ENCODE results near the gene TMA7B.

Gene TMA7B

DNA sequence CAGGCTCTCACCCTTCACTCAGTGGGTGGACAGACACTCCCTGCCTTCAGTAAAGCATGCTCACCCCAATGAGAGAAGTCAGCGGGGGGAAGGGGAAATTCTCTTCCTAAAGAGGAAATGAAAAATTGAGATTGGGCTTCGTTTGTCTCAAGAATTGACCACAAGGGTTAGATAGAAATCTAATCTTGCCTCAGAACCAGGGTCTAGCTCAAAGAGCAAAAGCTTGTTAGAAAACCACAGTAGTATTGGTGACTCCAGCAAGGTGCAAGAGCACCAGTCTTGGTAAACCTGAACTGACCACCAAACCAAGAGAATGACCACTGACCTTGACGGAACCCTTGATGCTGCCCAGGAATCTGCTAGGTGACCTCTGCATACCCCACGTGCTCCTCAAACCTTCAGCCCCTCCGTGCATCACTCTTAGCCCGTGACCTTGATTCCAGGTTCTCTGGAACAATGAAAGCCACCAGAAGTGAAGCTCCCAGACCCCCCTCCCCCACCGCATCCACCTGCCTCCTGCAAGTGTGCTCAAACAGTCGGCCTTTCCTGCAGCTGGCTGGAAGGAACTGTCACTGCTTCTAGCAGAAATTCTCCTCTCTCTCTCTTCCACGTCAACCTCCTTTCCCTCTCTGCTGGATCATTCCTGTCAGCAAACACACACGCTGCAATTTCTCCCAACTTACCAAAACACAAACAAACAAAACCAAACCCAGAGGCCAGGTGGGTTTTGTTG, 3.1 kb upstream of the TMA7B start:
- TF ChIP-seq, protein P1, sequence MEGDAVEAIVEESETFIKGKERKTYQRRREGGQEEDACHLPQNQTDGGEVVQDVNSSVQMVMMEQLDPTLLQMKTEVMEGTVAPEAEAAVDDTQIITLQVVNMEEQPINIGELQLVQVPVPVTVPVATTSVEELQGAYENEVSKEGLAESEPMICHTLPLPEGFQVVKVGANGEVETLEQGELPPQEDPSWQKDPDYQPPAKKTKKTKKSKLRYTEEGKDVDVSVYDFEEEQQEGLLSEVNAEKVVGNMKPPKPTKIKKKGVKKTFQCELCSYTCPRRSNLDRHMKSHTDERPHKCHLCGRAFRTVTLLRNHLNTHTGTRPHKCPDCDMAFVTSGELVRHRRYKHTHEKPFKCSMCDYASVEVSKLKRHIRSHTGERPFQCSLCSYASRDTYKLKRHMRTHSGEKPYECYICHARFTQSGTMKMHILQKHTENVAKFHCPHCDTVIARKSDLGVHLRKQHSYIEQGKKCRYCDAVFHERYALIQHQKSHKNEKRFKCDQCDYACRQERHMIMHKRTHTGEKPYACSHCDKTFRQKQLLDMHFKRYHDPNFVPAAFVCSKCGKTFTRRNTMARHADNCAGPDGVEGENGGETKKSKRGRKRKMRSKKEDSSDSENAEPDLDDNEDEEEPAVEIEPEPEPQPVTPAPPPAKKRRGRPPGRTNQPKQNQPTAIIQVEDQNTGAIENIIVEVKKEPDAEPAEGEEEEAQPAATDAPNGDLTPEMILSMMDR (IDR thresholded peaks at IDR 0.05; ENCODE audit: extremely low read depth, missing control alignments): no peak
- peak; percentile 47 for DNase-seq (ENCODE audit: low spot score)

DNA sequence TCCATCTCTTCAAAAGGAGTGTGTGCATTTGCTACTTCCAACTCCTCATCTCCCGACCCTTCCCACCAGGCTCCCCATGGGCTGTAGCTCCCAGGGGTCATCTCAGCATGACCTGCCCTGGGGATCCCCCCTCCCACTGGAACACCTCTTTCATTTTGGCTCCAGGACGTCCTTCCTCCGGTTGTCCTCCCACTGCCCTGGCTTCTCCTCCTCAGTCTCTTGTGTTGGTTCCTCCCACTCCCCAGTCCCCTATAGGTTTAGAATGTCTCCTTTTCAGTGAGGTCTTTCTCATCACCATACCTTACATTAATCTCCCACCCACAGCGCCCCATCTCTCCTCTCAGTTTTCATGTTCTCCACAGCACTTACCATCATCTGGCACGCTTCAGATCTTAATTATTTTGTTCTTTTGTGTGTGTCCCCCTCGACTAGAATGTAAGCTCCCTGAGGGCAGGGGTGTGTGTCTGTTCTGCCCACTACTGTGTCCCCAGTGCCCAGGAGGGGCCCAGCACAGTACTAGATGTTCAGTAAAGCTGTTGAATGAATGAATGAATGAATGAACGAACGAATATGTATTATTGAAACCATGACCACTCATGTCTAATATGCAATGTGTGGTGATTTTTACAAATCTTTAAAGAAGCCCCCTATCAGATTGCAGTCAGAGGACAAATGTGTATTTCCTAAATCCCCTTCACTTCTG, 2.0 kb upstream of the TMA7B start:
- TF ChIP-seq, protein P1 (IDR thresholded peaks at IDR 0.05; ENCODE audit: extremely low read depth, missing control alignments): no peak
- no peak for DNase-seq (ENCODE audit: low spot score)

DNA sequence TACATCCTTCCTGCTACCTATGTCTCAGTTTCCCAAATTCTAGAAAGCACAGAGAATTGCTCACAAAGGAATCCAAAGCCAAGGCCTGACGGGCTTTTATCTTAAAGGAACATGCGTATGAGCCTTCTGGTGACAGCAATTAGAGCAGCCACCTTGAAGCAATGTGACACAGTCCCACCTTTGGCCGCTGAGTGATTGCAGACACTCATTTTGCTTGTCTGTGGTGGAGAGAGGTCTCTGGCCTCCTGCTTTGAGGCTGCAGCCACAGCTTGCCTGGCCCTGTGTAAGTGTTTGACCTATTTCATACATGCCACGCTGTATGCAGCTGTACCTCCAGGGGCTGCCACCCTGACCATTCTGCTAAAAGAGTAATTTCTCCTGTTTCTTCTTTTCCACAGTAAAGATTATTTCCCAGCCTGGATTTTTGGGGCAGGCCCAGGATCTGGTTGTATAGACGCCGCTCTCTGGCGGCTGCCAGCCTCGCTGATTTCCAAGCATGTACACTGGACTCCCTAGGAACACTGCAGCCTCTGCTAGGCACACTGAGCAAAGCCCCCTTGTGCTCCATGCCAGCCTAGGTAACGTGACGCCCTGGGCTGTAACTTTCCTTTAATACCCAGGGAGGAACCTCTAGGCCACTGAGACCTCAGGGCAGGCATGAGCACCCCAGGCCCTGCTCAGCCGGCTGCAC, 1.1 kb upstream of the TMA7B start:
- TF ChIP-seq, protein P1 (IDR thresholded peaks at IDR 0.05; ENCODE audit: extremely low read depth, missing control alignments): no peak

DNA sequence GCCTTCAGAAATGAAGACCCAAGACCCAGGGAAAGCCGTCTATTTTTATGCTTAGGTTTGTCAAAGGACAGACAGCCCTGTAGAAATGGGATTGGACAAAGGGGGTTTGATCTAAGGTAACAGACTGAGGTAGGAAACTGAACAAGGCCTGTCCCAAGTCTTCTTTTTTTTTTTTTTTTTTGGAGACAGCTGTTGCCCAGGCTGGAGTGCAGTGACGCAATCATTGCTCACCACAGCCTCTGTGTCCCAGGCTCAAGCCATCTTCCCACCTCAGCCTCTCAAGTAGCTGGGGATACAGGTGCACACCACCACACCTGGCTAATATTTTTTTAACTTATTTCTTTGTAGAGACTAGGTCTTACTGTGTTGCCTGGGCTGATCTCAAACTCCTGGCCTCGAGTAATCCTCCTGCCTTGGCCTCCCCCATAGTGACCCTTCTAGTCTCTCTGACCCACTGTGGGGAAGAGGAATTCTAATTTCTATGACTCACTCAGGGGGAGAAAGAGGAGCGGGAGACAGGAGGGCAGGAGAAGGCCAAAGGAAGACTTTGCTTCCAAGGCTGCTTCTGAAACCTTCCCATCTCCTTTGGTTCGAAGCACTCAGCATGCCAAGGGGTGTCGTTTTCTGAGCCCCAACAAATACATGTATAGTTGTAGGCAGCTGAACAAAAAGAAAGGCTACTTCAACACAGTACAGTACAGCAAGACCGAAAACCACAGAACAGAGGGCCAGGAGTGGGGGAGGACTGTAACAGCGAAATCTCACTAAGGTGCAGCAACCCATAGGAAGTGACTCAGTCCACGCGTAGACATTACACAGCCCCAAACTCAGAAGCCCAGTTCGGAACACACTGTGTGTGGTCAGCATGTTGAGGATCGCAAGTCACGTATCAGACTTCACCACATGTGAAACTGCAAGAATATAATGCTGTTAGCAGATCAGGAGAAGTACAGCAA, 872 bp downstream of the TMA7B start:
- TF ChIP-seq, protein P1 (IDR thresholded peaks at IDR 0.05; ENCODE audit: extremely low read depth, missing control alignments): no peak
- peak; percentile 78 for DNase-seq (ENCODE audit: low spot score)

More for the DNA sequence above, 1.1 kb upstream of the TMA7B start:
- no peak for DNase-seq (ENCODE audit: low spot score)

DNA sequence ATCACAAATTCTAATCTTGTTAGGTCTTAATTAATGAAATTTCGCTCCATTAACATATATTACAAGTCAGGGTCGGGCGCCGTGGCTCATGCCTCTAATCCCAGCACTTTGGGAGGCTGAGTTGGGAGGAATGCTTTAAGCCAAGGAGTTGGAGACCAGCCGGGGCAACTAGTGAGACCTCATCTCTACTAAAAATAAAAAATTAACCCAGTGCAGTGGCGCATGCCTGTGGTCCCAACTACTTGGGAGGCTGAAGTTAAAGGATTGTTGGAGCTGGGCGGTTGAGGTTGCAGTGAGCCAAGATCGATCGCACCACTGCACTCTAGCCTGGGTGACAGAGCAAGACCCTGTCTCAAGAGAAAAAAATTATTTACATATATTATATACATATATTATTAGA, 1.9 kb downstream of the TMA7B start:
- no peak for DNase-seq (ENCODE audit: low spot score)
- TF ChIP-seq, protein P1 (IDR thresholded peaks at IDR 0.05; ENCODE audit: extremely low read depth, missing control alignments): no peak

DNA sequence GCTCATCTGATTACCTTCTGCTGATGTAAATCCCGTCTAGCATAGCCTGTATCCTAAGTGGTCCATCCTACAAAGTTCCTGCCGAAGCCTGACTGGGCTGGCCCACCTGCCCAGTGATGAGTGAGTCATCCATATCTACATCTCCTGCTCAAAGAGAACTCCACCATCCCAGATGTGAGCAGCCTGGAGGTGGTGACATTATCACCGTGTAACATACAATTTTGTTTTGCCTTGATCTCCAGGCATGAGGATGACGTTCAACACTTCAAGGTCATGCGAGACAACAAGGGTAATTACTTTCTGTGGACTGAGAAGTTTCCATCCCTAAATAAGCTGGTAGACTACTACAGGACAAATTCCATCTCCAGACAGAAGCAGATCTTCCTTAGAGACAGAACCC, 5.6 kb downstream of the TMA7B start:
- TF ChIP-seq, protein P1 (IDR thresholded peaks at IDR 0.05; ENCODE audit: extremely low read depth, missing control alignments): no peak
- no peak for DNase-seq (ENCODE audit: low spot score)

All from GM20000 (cell line).